GM21526 (cell line): ENCODE measurements around the gene ALOX15B.
A peak's percentile ranks its signal among the peaks of the same experiment; 100 is the strongest.

ENCODE experiments used
- ATAC-seq: cut with Tn5 transposase; IDR thresholded peaks from one replicate; pipeline ENCODE4 v1.9.1; 2021; ENCODE audit warnings: moderate library complexity; ENCODE audit not compliant: unreplicated experiment, low FRiP score

Gene ALOX15B

DNA sequence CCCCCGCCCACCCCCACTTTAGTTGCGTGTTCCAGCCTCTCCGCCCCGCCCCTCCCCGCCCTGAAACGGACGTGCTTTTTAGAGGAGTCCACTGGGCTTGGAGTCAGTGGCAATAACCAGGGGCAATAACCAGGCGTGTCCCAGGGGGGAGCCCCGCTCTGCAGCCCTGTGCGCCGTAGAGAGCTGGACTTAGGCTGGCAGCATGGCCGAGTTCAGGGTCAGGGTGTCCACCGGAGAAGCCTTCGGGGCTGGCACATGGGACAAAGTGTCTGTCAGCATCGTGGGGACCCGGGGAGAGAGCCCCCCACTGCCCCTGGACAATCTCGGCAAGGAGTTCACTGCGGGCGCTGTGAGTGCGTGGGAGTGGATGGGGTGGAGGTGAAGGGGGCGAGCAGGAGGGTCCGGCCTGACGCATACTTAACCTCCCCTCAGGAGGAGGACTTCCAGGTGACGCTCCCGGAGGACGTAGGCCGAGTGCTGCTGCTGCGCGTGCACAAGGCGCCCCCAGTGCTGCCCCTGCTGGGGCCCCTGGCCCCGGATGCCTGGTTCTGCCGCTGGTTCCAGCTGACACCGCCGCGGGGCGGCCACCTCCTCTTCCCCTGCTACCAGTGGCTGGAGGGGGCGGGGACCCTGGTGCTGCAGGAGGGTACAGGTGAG lies at the start of gene ALOX15B:
TSS of gene ALOX15B (plus strand) at position 106 of the 657 bp plus-strand sequence. CDS start at position 203, 97 bp downstream.
- no peak for ATAC-seq

GRCh38 chr17:7989781-7990655 lies 48.8 kb upstream of the ALOX15B start:
- ATAC-seq: peak; percentile 70

- ATAC-seq: no peak
Measured at GRCh38 chr17:7992516-7992915, 46.3 kb upstream of the ALOX15B start.

GRCh38 chr17:7992924-7993323 lies 45.9 kb upstream of the ALOX15B start:
- no peak for ATAC-seq

- ATAC-seq: no peak
Measured at GRCh38 chr17:7993972-7994589, 44.8 kb upstream of the ALOX15B start.

- no peak for ATAC-seq
Measured at GRCh38 chr17:7995724-7996123, 43.1 kb upstream of the ALOX15B start.

- ATAC-seq: no peak
Measured at GRCh38 chr17:7997186-7997585, 41.7 kb upstream of the ALOX15B start.

- no peak for ATAC-seq
Measured at GRCh38 chr17:8001976-8002720, 36.7 kb upstream of the ALOX15B start, which contains the start of gene GUCY2D. TSS of gene GUCY2D (plus strand) at chr17:8002615. CDS start at chr17:8003048, 433 bp downstream.

- no peak for ATAC-seq
Measured at GRCh38 chr17:8002721-8003593, 35.9 kb upstream of the ALOX15B start.

DNA sequence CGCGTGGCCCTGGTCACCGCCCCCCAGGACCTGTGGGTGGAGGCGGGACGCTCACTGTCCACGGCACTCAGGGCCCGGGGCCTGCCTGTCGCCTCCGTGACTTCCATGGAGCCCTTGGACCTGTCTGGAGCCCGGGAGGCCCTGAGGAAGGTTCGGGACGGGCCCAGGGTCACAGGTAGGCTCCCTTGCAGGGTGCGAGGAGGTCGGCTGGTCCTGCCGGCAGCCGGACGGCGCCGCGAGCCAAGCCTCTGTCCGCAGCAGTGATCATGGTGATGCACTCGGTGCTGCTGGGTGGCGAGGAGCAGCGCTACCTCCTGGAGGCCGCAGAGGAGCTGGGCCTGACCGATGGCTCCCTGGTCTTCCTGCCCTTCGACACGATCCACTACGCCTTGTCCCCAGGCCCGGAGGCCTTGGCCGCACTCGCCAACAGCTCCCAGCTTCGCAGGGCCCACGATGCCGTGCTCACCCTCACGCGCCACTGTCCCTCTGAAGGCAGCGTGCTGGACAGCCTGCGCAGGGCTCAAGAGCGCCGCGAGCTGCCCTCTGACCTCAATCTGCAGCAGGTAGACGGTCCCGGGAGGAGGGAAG lies 35.2 kb upstream of the ALOX15B start:
- ATAC-seq: no peak

- no peak for ATAC-seq
Measured at GRCh38 chr17:8004899-8005298, 34.0 kb upstream of the ALOX15B start.

DNA sequence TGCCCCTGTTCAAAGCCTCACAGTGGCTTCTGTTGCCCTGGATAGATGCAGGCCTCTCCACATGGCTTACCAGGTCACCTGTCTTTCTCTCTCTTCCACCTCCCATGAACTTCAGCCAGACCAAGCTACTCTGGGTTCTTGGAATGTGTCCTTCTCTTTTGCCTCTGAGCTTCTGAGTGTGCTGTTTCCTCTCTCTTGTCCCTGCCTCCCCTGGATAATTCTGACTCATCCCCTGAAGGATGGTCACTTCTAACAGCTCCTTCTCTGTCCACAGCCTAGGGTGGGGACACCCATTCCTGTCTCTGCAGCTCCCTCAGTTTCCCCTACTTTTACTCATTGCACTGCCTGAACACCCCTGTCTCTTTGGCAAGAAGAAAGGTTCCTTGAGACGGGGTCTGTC lies 33.5 kb upstream of the ALOX15B start:
- no peak for ATAC-seq

DNA sequence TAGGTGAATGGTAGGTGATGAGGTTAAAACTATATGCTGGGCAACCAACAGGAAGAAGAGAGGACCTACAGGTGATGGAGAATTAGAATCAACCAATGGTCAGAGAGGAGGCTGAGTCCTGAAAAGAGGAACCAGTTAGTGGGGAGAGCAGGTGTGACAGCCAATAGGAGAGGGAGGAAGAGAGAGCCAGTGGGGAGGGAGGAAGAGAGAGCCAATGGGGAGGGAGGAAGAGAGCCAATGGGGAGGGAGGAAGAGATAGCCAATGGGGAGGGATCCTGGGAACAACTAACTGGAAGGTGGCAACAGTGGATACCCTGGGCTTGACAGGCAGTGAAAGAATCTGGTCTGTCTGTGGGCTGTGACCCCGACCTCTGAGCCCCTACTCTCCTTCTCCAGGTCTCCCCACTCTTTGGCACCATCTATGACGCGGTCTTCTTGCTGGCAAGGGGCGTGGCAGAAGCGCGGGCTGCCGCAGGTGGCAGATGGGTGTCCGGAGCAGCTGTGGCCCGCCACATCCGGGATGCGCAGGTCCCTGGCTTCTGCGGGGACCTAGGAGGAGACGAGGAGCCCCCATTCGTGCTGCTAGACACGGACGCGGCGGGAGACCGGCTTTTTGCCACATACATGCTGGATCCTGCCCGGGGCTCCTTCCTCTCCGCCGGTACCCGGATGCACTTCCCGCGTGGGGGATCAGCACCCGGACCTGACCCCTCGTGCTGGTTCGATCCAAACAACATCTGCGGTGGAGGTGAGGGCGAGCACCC lies 32.7 kb upstream of the ALOX15B start:
- no peak for ATAC-seq

GRCh38 chr17:8006836-8007680 lies 31.8 kb upstream of the ALOX15B start:
- ATAC-seq: no peak

DNA sequence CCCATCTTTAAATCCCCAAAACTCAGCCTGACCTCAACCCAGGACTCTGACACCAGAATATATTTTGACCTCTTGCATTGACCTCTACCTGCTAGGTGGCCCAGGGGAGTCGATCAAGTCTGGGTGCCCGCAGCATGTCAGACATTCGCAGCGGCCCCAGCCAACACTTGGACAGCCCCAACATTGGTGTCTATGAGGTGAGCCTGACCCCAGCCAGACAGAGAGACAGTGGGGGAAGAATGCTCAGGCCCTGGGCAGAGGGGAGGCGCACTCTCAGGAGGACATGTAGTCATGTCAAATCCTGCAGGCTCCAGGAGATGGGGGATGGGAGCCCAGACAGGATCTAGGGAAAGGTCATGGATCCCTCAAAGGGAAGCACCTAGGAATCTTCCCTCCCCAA lies 31.0 kb upstream of the ALOX15B start:
- no peak for ATAC-seq

GRCh38 chr17:8012045-8012580 lies 26.7 kb upstream of the ALOX15B start:
- no peak for ATAC-seq

DNA sequence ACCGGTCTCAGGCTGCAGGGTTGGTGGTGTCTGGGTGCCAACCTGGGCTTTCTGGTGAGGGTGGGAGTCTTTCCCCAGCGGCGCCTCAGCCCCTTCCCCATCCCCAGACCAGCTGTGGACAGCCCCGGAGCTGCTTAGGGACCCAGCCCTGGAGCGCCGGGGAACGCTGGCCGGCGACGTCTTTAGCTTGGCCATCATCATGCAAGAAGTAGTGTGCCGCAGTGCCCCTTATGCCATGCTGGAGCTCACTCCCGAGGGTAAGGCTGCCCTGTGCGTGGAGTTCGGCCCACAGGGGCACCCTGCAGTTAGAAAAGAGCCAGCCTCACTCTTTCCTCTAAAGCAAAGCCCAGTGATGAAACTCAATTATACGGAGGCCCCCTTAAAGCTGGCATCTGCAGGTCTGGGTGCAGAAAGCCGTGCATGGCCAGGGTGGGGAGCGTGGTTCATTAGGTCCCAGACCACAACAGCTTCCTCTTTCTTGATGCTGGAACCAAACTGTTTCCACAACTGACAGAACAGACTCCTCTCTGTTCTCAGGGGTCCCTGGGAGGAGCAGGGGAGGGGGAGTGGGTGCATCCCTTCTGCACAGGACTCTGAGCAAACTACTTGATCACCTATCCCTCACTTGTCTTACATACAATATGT lies 25.7 kb upstream of the ALOX15B start:
- ATAC-seq: no peak
